ENCODE results near the gene LIPC. TPM values are rescaled to one million over a fixed set of nuclear protein-coding genes. Genes with fewer than 3 reads are reported as not detected.

Gene LIPC
- total RNA-seq, 1 experiment from 2014 or later, result not detected

DNA sequence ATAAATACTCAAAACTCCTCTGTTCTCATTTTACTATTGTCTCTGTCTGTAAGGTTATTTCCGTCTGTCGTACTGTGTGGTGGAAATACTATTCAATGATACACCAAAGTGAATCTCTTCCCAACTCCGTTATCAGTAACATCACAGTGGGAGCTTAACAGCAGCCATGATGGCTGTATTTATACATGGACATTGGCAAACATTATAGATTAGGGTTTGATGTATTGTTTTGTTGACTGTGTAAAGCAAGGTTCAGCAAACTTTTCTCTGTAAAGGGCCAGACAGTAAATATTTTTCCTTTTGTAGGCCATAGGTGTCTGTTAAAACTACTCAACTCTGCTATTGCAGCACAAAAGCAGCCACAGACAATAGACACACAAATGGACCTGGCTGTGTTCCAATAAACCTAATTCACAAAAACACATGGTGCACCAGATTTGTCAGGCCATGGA lies 23.2 kb downstream of the LIPC start:
- intact Hi-C loops (cut with micrococcal nuclease), result no loop called here
- Histone ChIP-seq H3K9me2 (ENCODE audit: insufficient read depth) (no peaks in the 10 kb centered on the region), H3K79me2 (ENCODE audit: insufficient read depth, low read length) (no peaks in the 10 kb centered on the region), H3K9me3 (ENCODE audit: control insufficient read depth in 1 of 2, insufficient read depth in 1 of 2, low read depth in 1 of 2, low read length in 2 of 2) (no peaks in the 10 kb centered on the region), H4K20me1 (ENCODE audit: insufficient read depth) (no peaks in the 10 kb centered on the region), H2AFZ (ENCODE audit: low read depth, low read length, poor library complexity, severe bottlenecking) (no peak overlapping the region), H3K4me1 (ENCODE audit: control insufficient read depth in 1 of 2, insufficient read depth in 2 of 2, low read length in 2 of 2) (peaks cover 9 to 29% of the 10 kb centered on the region in 2 experiments; a peak in 3 of 4 replicates), H3K4me2 (ENCODE audit: low read length) (no peak overlapping the region), H3K4me3 (replicated peaks in 1 of 2; ENCODE audit: low read depth in 1 of 2, low read length in 2 of 2) (no peak overlapping the region), H3K9ac (ENCODE audit: low read length) (no peak overlapping the region), H3K36me3 (ENCODE audit: control insufficient read depth in 1 of 2, insufficient read depth in 2 of 2, low read length in 2 of 2) (no peaks in the 10 kb centered on the region), H3K27me3 (ENCODE audit: insufficient read depth, low read length) (no peaks in the 10 kb centered on the region), H3K27ac (ENCODE audit: low read depth, low read length) (no peak overlapping the region)
- no peak for TF ChIP-seq EZH2 (IDR thresholded peaks at IDR 0.05)
- no peak for TF ChIP-seq EGR1 (IDR thresholded peaks at IDR 0.05; ENCODE audit: low read depth)
- TF ChIP-seq ZFX (IDR thresholded peaks at IDR 0.05), result no peak
- TF ChIP-seq, protein P1, sequence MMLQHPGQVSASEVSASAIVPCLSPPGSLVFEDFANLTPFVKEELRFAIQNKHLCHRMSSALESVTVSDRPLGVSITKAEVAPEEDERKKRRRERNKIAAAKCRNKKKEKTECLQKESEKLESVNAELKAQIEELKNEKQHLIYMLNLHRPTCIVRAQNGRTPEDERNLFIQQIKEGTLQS (IDR thresholded peaks at IDR 0.05), result no peak
- no peak for TF ChIP-seq ELF1 (IDR thresholded peaks at IDR 0.05; ENCODE audit: borderline replicate concordance, low read depth)
- TF ChIP-seq, protein P2, sequence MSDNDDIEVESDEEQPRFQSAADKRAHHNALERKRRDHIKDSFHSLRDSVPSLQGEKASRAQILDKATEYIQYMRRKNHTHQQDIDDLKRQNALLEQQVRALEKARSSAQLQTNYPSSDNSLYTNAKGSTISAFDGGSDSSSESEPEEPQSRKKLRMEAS (IDR thresholded peaks at IDR 0.05), result no peak
- TF ChIP-seq SP1 (IDR thresholded peaks at IDR 0.05; ENCODE audit: low read depth), result no peak
- no peak for TF ChIP-seq POLR2AphosphoS5 (IDR thresholded peaks at IDR 0.05; ENCODE audit: low read depth, low read length)
- TF ChIP-seq, protein P3, sequence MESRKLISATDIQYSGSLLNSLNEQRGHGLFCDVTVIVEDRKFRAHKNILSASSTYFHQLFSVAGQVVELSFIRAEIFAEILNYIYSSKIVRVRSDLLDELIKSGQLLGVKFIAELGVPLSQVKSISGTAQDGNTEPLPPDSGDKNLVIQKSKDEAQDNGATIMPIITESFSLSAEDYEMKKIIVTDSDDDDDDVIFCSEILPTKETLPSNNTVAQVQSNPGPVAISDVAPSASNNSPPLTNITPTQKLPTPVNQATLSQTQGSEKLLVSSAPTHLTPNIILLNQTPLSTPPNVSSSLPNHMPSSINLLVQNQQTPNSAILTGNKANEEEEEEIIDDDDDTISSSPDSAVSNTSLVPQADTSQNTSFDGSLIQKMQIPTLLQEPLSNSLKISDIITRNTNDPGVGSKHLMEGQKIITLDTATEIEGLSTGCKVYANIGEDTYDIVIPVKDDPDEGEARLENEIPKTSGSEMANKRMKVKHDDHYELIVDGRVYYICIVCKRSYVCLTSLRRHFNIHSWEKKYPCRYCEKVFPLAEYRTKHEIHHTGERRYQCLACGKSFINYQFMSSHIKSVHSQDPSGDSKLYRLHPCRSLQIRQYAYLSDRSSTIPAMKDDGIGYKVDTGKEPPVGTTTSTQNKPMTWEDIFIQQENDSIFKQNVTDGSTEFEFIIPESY (IDR thresholded peaks at IDR 0.05; ENCODE audit: extremely low read depth, insufficient replicate concordance, low read length), result no peak
- no peak for TF ChIP-seq SRF (IDR thresholded peaks at IDR 0.05; ENCODE audit: low read depth)
- no peak for DNase-seq (ENCODE audit: low read depth, low spot score)
- RAD21 ChIA-PET (ENCODE audit: low non-redundant PET in 1 of 2, low total read pairs in 2 of 2, uncharacterized antibody in 2 of 2, unreplicated experiment in 2 of 2), result no interaction called here
- no peak for ATAC-seq
- no TSS peak for BruUV-seq (replicated peaks)
- CTCF ChIA-PET, result no interaction called here
- POLR2A ChIA-PET, result no interaction called here
